ENCODE measurements around the gene SUPT20HL1. TPM values are rescaled to one million over a fixed set of nuclear protein-coding genes. Genes with fewer than 3 reads are reported as not detected.
"Not testable (repeated sequence)": the region's sequence is repeated elsewhere in the genome, so short reads cannot be mapped to it uniquely, and the experiment has no call there.

Gene SUPT20HL1
- total and polyA plus RNA-seq, 2 donors from 2014 or later, result not detected

- intact Hi-C loops (cut with DNase I), result no loop called here
- FAIRE-seq (no peak), DNase-seq (peak in 1 of 5 donors; percentile 20)
- H3K9ac ChIP-seq (ENCODE audit: low read length in 3 of 3), result no peak overlapping the region
- no peak overlapping the region for H3K27ac ChIP-seq (ENCODE audit: low read depth in 2 of 2, low read length in 2 of 2)
- H3K27me3 ChIP-seq (ENCODE audit: control insufficient read depth, insufficient read depth, low read length), result peaks cover 2% of the 10 kb centered on the region
- no peak for TF ChIP-seq CTCF (IDR thresholded peaks at IDR 0.05; ENCODE audit: borderline replicate concordance, extremely low read depth, insufficient read depth)
- no peaks in the 10 kb centered on the region for H3K36me3 ChIP-seq (ENCODE audit: control insufficient read depth in 2 of 3, insufficient read depth in 3 of 3, low read length in 3 of 3)
- H3K4me3 ChIP-seq (ENCODE audit: low read length in 3 of 3), result no peak overlapping the region
- no peaks in the 10 kb centered on the region for H3K4me1 ChIP-seq (ENCODE audit: control insufficient read depth in 2 of 3, insufficient read depth in 2 of 3, low read depth in 1 of 3, low read length in 3 of 3)
- no peaks in the 10 kb centered on the region for H3K9me3 ChIP-seq (ENCODE audit: control insufficient read depth in 2 of 3, insufficient read depth in 1 of 3, low read length in 3 of 3)
Measured at GRCh38 chrX:24380262-24381187, 20.1 kb downstream of the SUPT20HL1 start.

DNA sequence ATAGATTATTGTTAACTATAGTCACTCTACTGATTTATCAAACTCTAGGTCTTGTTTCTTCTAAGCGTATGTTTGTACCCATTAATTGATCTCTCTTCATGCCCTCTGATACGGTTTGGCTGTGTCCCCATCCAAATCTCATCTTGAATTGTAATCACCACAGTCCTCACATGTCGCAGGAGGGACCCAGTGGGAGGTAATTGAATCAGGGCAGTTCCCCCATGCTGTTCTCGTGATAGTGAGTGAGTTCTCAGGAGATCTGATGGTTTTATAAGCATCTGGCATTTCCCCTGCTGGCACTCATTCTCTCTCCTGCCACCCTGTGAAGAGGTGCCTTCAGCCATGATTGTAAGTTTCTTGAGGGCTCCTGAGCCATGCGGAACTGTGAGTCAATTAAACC, 21.9 kb downstream of the SUPT20HL1 start:
- H3K36me3 ChIP-seq (ENCODE audit: control insufficient read depth in 2 of 3, insufficient read depth in 3 of 3, low read length in 3 of 3); H3K27ac ChIP-seq (ENCODE audit: low read depth in 2 of 2, low read length in 2 of 2); intact Hi-C loops (cut with DNase I); H3K27me3 ChIP-seq (ENCODE audit: control insufficient read depth, insufficient read depth, low read length); H3K4me3 ChIP-seq (ENCODE audit: low read length in 3 of 3); H3K9me3 ChIP-seq (ENCODE audit: control insufficient read depth in 2 of 3, insufficient read depth in 1 of 3, low read length in 3 of 3); FAIRE-seq; DNase-seq; H3K9ac ChIP-seq (ENCODE audit: low read length in 3 of 3); H3K4me1 ChIP-seq (ENCODE audit: control insufficient read depth in 2 of 3, insufficient read depth in 2 of 3, low read depth in 1 of 3, low read length in 3 of 3): not testable (repeated sequence)

GRCh38 chrX:24387724-24388123, 27.3 kb downstream of the SUPT20HL1 start:
- Histone ChIP-seq H3K4me1 (ENCODE audit: control insufficient read depth in 2 of 3, insufficient read depth in 2 of 3, low read depth in 1 of 3, low read length in 3 of 3) (no peaks in the 10 kb centered on the region), H3K27me3 (ENCODE audit: control insufficient read depth, insufficient read depth, low read length) (peaks cover under 1% of the 10 kb centered on the region), H3K27ac (ENCODE audit: low read depth in 2 of 2, low read length in 2 of 2) (no peak overlapping the region), H3K9me3 (ENCODE audit: control insufficient read depth in 2 of 3, insufficient read depth in 1 of 3, low read length in 3 of 3) (no peaks in the 10 kb centered on the region), H3K4me3 (ENCODE audit: low read length in 3 of 3) (no peak overlapping the region), H3K9ac (ENCODE audit: low read length in 3 of 3) (no peak overlapping the region), H3K36me3 (ENCODE audit: control insufficient read depth in 2 of 3, insufficient read depth in 3 of 3, low read length in 3 of 3) (no peaks in the 10 kb centered on the region)
- intact Hi-C loops (cut with DNase I), result no loop called here
- DNase-seq (no peak), FAIRE-seq (no peak)
- TF ChIP-seq CTCF (IDR thresholded peaks at IDR 0.05; ENCODE audit: borderline replicate concordance, extremely low read depth, insufficient read depth), result no peak

GRCh38 chrX:24391389-24391788, 30.9 kb downstream of the SUPT20HL1 start:
- no peaks in the 10 kb centered on the region for H3K36me3 ChIP-seq (ENCODE audit: control insufficient read depth in 2 of 3, insufficient read depth in 3 of 3, low read length in 3 of 3)
- H3K4me3 ChIP-seq (ENCODE audit: low read length in 3 of 3), result no peak overlapping the region
- peaks cover 14% of the 10 kb centered on the region for H3K27me3 ChIP-seq (ENCODE audit: control insufficient read depth, insufficient read depth, low read length)
- FAIRE-seq, result no peak
- H3K9me3 ChIP-seq (ENCODE audit: control insufficient read depth in 2 of 3, insufficient read depth in 1 of 3, low read length in 3 of 3), result no peaks in the 10 kb centered on the region
- TF ChIP-seq CTCF (IDR thresholded peaks at IDR 0.05; ENCODE audit: borderline replicate concordance, extremely low read depth, insufficient read depth), result no peak
- intact Hi-C loops (cut with DNase I), result loop anchor here (10.0 kb wide), 1 partner anchor 113 kb away; no protein-coding TSS in a partner anchor
- no peak for DNase-seq
- H3K27ac ChIP-seq (ENCODE audit: low read depth in 2 of 2, low read length in 2 of 2), result no peak overlapping the region
- H3K4me1 ChIP-seq (ENCODE audit: control insufficient read depth in 2 of 3, insufficient read depth in 2 of 3, low read depth in 1 of 3, low read length in 3 of 3), result no peaks in the 10 kb centered on the region
- H3K9ac ChIP-seq (ENCODE audit: low read length in 3 of 3), result no peak overlapping the region

Data from kidney (tissue), 14 donors.